Glomerular endothelial cell (primary cell): ENCODE measurements around the gene ZNF648. TPM values are rescaled to one million over a fixed set of nuclear protein-coding genes. Genes with fewer than 3 reads are reported as not detected.
"Not testable (repeated sequence)": the region's sequence is repeated elsewhere in the genome, so short reads cannot be mapped to it uniquely, and the experiment has no call there.

Experiments
- DNase-seq: peaks from one replicate; pipeline ENCODE4 v3.0.0-alpha.2; 2011; ENCODE audit warnings: low read depth, low spot score; ENCODE audit errors: extremely low read depth
- total RNA-seq: library from RNA; depleted of rRNA; stranded (reverse); fragments of >200 nt; gene quantifications from 2 replicates; pipeline ENCODE4 v1.2.3, GENCODE V29; 2015

ZNF648 gene
- total RNA-seq: not detected in 2 replicates

- no peak for DNase-seq
These were observed at the start of gene ZNF648 for GRCh38 chr1:182061594-182061993. Gene ZNF648 (minus strand): TSS chr1:182061712. CDS start chr1:182058010, 3,702 bp downstream.

- no peak for DNase-seq
These were observed 49.1 kb upstream of the ZNF648 start for GRCh38 chr1:182110635-182111034.

- no peak for DNase-seq
These were observed 48.3 kb upstream of the ZNF648 start for GRCh38 chr1:182109771-182110170.

- no peak for DNase-seq
These were observed 45.7 kb upstream of the ZNF648 start for GRCh38 chr1:182107209-182107608.

GRCh38 chr1:182102043-182102416 is 40.5 kb upstream of the ZNF648 start:
- no peak for DNase-seq

GRCh38 chr1:182101415-182102042 is 40.0 kb upstream of the ZNF648 start:
- no peak for DNase-seq

- no peak for DNase-seq
These were observed 36.8 kb upstream of the ZNF648 start for GRCh38 chr1:182098301-182098700.

GRCh38 chr1:182095946-182096345 is 34.4 kb upstream of the ZNF648 start:
- DNase-seq: no peak

GRCh38 chr1:182094514-182095005 is 33.0 kb upstream of the ZNF648 start:
- DNase-seq: not testable (repeated sequence)

GRCh38 chr1:182093781-182094180 is 32.3 kb upstream of the ZNF648 start:
- no peak for DNase-seq

GRCh38 chr1:182092336-182092735 is 30.8 kb upstream of the ZNF648 start:
- no peak for DNase-seq

GRCh38 chr1:182091083-182091482 is 29.6 kb upstream of the ZNF648 start:
- DNase-seq: no peak

GRCh38 chr1:182087719-182088350 is 26.3 kb upstream of the ZNF648 start:
- no peak for DNase-seq

- no peak for DNase-seq
These were observed 25.8 kb upstream of the ZNF648 start for GRCh38 chr1:182087304-182087703.

GRCh38 chr1:182086620-182087019 is 25.1 kb upstream of the ZNF648 start:
- DNase-seq: no peak

GRCh38 chr1:182086136-182086535 is 24.6 kb upstream of the ZNF648 start:
- DNase-seq: no peak

- DNase-seq: no peak
These were observed 24.2 kb upstream of the ZNF648 start for GRCh38 chr1:182085726-182086125.

- DNase-seq: no peak
These were observed 23.2 kb upstream of the ZNF648 start for GRCh38 chr1:182084487-182085316.

GRCh38 chr1:182083851-182084486 is 22.5 kb upstream of the ZNF648 start:
- DNase-seq: no peak

- no peak for DNase-seq
These were observed 19.6 kb upstream of the ZNF648 start for GRCh38 chr1:182080955-182081582.

- no peak for DNase-seq
These were observed 18.5 kb upstream of the ZNF648 start for GRCh38 chr1:182080040-182080439.
